Measurements from ENCODE around the gene FKBP15.

DNA sequence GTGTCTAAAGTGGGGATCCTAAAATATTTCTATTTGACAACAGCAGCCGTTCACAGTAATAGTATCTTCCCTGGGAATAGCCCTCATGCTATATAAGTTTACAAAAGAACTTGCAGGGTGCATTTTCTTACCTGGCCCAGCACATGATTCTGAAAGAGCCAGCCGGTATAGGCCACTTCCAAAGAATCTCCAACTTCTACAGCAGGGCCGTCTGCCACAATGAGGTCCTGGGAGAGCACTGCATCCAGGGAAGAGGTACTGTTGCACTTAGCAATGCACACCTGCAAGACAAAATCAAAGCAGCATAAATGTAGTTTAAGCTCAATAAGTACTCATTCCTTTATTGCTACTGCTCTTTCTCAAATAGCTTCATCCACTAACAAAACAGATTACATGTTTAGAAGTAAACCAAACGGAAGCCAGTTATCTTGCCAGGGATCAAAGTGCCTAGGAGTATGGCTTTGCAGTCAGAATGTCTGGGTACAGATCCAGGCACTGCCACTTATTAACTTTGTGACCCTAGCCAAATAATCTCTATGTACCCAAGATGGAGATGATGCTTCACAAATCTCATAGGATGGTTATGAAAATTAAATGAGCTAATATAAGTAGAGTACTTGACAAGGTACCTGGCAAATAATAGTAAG is 21.3 kb downstream of the FKBP15 start:
- no peak for TF ChIP-seq EZH2 (IDR thresholded peaks at IDR 0.05; ENCODE audit: borderline replicate concordance)
- TF ChIP-seq, protein P1, sequence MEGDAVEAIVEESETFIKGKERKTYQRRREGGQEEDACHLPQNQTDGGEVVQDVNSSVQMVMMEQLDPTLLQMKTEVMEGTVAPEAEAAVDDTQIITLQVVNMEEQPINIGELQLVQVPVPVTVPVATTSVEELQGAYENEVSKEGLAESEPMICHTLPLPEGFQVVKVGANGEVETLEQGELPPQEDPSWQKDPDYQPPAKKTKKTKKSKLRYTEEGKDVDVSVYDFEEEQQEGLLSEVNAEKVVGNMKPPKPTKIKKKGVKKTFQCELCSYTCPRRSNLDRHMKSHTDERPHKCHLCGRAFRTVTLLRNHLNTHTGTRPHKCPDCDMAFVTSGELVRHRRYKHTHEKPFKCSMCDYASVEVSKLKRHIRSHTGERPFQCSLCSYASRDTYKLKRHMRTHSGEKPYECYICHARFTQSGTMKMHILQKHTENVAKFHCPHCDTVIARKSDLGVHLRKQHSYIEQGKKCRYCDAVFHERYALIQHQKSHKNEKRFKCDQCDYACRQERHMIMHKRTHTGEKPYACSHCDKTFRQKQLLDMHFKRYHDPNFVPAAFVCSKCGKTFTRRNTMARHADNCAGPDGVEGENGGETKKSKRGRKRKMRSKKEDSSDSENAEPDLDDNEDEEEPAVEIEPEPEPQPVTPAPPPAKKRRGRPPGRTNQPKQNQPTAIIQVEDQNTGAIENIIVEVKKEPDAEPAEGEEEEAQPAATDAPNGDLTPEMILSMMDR (IDR thresholded peaks at IDR 0.05; ENCODE audit: poor library complexity), result no peak

Measured in hepatocyte (in vitro differentiated cells).